NT2/D1 (cell line): ENCODE results near the gene NPY1R.

Experiments
- DNase-seq: peaks from one replicate; pipeline ENCODE4 v3.0.0-alpha.2; 2011; ENCODE audit warnings: low read depth, low spot score
- H3K27me3 ChIP-seq: 2 replicates; pipeline ENCODE4 v1.6.0; 2011; ENCODE audit warnings: mild to moderate bottlenecking; ENCODE audit not compliant: insufficient read length, insufficient read depth
- H3K36me3 ChIP-seq: 2 replicates; pipeline ENCODE4 v1.6.1; 2011; ENCODE audit warnings: mild to moderate bottlenecking, low read length, mixed read lengths; ENCODE audit not compliant: insufficient read depth, insufficient read length
- H3K4me1 ChIP-seq: 2 replicates; pipeline ENCODE4 v1.5.1; 2011; ENCODE audit not compliant: insufficient read depth, insufficient read length
- H3K4me3 ChIP-seq: 2 replicates; pipeline ENCODE4 v1.5.1; 2011; ENCODE audit warnings: low read depth; ENCODE audit not compliant: insufficient read length
- H3K9ac ChIP-seq: 2 replicates; pipeline ENCODE4 v1.6.0; 2011; ENCODE audit warnings: low read depth; ENCODE audit not compliant: insufficient read length
- H3K9me3 ChIP-seq: 2 replicates; pipeline ENCODE4 v1.5.1; 2011; ENCODE audit warnings: mild to moderate bottlenecking, low read length; ENCODE audit not compliant: insufficient read depth
- SUZ12 ChIP-seq: IDR thresholded peaks from 2 replicates; pipeline ENCODE4 v1.6.1; 2011; ENCODE audit not compliant: insufficient read length, insufficient read depth; ENCODE audit errors: extremely low read depth
- YY1 ChIP-seq: IDR thresholded peaks from 2 replicates; pipeline ENCODE4 v1.6.1; 2011; ENCODE audit not compliant: insufficient read length, insufficient read depth
- ZNF274 ChIP-seq: IDR thresholded peaks from 2 replicates; pipeline ENCODE4 v1.6.1; 2011; ENCODE audit warnings: mild to moderate bottlenecking, low read depth, low read length

The NPY1R gene

DNA sequence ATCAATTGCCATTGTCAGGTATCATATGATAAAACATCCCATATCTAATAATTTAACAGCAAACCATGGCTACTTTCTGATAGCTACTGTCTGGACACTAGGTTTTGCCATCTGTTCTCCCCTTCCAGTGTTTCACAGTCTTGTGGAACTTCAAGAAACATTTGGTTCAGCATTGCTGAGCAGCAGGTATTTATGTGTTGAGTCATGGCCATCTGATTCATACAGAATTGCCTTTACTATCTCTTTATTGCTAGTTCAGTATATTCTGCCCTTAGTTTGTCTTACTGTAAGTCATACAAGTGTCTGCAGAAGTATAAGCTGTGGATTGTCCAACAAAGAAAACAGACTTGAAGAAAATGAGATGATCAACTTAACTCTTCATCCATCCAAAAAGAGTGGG is 18.3 kb upstream of the NPY1R start:
- Histone ChIP-seq H3K36me3 (no peaks in the 10 kb centered on the region), H3K27me3 (no peaks in the 10 kb centered on the region), H3K4me1 (no peaks in the 10 kb centered on the region), H3K9me3 (no peaks in the 10 kb centered on the region), H3K9ac (no peak overlapping the region), H3K4me3 (no peak overlapping the region)
- TF ChIP-seq YY1 (no peak), ZNF274 (no peak), SUZ12 (no peak)
- no peak for DNase-seq

DNA sequence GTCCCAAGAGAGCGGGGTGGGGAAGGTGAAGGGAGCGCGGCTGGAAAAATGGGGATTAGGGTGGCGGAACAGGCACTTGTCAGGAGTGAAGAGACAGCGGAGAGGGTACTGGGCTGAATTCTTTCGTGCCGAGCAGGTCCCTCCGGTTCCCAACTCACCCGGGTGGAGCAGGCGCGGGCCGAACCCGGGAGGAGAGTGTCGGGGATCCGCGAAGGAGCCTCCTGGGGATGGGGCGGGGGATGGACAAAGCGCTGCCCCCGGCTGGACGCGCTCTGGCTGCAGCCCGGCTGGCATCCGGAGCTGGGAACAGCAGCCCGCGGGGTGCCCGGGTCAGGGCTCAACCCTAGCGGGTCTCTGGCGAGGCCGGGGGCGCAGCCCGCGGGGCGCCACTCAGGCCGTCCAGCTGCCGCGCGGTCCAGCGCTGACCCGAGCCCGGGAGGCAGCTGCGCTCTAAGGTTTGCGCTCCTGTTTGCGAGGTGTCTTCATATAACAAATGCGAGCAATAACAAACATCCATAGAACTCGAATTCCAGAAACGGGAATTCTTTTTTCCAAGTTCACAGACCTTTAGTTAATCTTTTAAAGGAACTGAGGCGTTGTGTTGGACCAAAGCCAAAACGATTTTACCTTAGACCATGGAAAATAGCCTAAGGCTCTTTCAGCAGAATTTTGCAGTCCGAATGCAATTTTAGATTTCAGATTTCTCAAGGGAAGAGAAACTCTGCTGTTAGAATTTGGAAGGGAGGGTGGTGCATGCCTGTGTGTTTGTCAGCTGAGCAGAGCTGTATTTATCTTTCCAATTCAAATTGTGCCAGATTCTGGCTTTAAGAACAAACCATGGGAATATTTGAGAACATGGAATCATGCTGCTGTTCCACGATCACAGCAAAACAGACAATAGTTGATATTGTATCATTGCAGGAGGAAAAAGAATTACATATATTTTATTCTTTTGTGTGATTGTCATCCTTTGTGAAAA is 12.0 kb upstream of the NPY1R start:
- H3K4me3 ChIP-seq: peak overlapping the region; percentile 55
- H3K9ac ChIP-seq: peak overlapping the region; percentile 67

DNA sequence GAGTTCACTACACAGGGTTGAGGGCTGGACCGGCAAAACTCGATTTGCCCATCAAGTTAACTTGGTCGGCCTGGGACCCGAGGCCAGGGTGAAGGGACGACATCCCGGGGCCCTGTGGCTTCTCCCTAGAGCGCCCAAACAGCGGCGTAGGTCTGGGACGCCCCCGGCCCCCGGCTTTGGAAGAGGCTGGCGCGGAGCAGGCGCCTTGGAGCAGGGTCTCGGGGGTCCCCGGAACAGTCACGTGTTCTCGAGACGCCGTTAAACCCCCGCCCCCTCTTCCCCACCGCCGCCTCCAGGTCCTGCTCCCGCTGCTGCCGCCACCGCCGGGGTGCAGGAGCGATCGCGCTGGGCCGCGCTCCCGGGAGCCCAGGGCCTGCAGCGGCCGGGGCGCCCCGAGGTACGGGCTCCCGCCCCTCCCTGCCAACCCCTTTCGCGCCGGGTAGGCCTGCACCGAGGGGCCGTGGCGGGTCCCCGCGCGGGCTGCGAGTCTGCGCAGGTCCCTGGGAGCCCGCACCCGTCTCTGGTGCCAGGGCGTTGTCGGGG is 11.3 kb upstream of the NPY1R start, which contains the start of gene NPY5R:
Gene NPY5R (plus strand): TSS at position 289 of the 543 bp plus-strand sequence. CDS start 6,382 bp downstream, outside the sequence.
- H3K4me3 ChIP-seq: peak within 1 kb of the TSS; percentile 55
- DNase-seq: no peak
- H3K9me3 ChIP-seq: no peaks in the 10 kb centered on the region
- peaks cover 39% of the 10 kb centered on the region for H3K27me3 ChIP-seq
- no peaks in the 10 kb centered on the region for H3K36me3 ChIP-seq
- no peaks in the 10 kb centered on the region for H3K4me1 ChIP-seq
- no peak for TF ChIP-seq ZNF274
- no peak for TF ChIP-seq YY1
- no peak for TF ChIP-seq SUZ12
- peak within 1 kb of the TSS; percentile 67 for H3K9ac ChIP-seq

More for the DNA sequence above, 12.0 kb upstream of the NPY1R start:
- Histone ChIP-seq H3K4me1 (no peaks in the 10 kb centered on the region), H3K27me3 (peaks cover 39% of the 10 kb centered on the region), H3K36me3 (no peaks in the 10 kb centered on the region), H3K9me3 (no peaks in the 10 kb centered on the region)
- TF ChIP-seq SUZ12 (peak; percentile 70), ZNF274 (no peak)
- no peak for DNase-seq

DNA sequence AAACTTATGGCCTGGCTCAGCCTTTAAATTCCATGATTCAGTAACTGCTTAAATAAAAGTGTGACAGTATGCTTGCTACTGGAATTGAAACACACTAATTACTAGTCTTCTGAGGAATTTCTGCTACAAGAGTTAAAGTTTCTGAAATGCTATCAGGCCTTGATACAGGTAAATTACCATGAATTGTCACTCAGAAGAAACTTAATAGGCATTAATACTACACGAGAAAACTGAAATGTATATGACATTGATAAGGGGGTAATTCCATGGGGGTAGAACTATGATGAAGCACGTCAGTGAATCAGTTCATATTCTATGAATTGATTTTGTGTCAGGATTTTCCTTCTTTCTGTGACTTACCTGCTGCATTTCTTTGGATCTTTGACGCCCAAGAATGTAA is 3.0 kb upstream of the NPY1R start:
- TF ChIP-seq SUZ12: no peak
- TF ChIP-seq YY1: no peak
- TF ChIP-seq ZNF274: no peak
- Histone ChIP-seq H3K27me3 (peaks cover 20% of the 10 kb centered on the region), H3K9me3 (peaks cover 6% of the 10 kb centered on the region; the same call in 1 of the 2 replicates), H3K4me1 (no peaks in the 10 kb centered on the region), H3K4me3 (no peak overlapping the region), H3K9ac (no peak overlapping the region), H3K36me3 (no peaks in the 10 kb centered on the region)
- no peak for DNase-seq

DNA sequence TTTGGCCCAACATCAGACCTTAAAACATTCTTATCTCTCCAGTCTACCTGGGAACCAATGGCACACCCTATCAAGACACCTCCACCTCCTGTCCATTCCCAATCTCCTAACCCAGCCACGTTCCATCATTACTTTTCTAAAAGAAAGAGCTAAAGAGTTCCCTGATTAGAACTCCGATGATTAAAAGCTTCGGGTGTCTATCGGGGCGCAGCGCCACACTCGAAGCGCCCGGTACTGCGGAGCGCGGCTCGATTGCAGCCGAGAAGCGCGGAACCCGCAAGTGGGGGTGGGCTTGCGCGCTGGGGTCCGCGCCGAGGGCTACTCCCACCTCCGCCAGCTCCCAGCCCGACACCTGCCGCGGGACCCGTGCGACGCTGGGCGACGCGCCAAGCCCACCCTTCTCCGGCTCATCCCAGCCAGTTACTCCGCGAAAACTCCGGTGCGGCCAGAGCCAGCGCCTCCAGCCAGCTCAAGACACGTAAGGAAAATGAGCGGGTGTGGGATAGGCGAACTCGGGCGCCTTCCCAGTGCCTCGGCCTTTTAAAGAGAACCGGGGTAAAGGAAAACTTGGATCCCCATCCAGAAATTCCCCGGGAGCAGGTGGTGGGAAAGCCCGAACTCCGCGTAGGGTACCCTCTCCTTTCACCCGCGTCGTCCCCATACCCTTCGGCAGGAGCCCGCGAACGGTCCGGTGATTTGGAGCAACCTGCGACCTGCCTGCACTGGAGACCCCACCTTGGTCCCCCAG is 593 bp downstream of the NPY1R start:
- no peak for DNase-seq
- Histone ChIP-seq H3K9me3 (peaks cover 6% of the 10 kb centered on the region; the same call in 1 of the 2 replicates), H3K9ac (peak overlapping the region; percentile 54), H3K36me3 (no peaks in the 10 kb centered on the region), H3K27me3 (peaks cover 20% of the 10 kb centered on the region), H3K4me3 (peak overlapping the region; percentile 59), H3K4me1 (no peaks in the 10 kb centered on the region)
- TF ChIP-seq SUZ12 (peak; percentile 43), ZNF274 (no peak)

DNA sequence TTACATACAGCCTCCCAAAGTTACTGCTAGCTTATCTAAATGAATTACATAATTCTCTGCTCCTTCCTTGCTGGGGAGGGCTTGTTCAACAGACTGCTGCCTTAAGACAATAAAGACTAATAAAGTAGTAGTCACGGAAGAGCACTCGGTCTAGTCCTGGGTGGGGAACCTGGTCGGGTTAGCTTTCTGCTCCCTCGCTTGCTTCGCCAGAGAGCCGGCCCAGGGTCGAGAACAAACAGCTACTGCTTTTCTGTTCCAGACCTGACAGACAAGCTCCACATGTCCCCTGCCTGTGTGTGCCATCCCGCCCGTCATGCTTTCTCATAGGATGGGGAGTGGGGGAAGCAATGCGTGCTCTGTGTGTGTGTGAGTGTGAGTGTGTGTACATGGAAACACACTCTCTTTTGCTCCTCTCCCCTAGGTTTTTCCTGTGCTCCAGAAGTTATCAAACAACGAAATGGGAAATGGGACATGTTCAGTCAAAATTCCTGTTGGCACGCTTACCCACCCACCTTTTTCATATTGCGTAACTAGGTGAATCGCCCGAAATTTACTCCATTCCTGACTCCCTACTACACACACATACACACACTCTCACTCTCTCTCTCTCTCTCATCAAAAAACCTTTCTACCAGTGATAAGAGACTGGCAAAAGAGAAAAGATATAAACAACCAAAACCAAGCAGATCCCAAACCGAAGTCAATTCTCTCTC is 1.3 kb downstream of the NPY1R start:
- Histone ChIP-seq H3K36me3 (no peaks in the 10 kb centered on the region), H3K4me3 (peak overlapping the region; percentile 59), H3K4me1 (no peaks in the 10 kb centered on the region), H3K9ac (no peak overlapping the region), H3K9me3 (peaks cover 6% of the 10 kb centered on the region; the same call in 1 of the 2 replicates), H3K27me3 (peaks cover 20% of the 10 kb centered on the region)
- no peak for DNase-seq
- TF ChIP-seq ZNF274 (no peak), SUZ12 (no peak)
